H1 (cell line): Measurements from ENCODE around the gene LRBA. TPM values are rescaled to one million over a fixed set of nuclear protein-coding genes. Genes with fewer than 3 reads are reported as not detected.

Experiments
- CTCF ChIA-PET: fragments of 300-600 bp; sonication (Branson Sonifier 250); formaldehyde crosslinking; loops from one replicate; lab custom pipeline; 2021; ENCODE audit not compliant: partially characterized antibody; lab: Charles Lee
- POLR2A ChIA-PET: fragments of 300-600 bp; sonication (Branson Sonifier 250); formaldehyde crosslinking; loops from one replicate; lab custom pipeline; 2021; ENCODE audit warnings: inconsistent platforms; ENCODE audit not compliant: partially characterized antibody; lab: Charles Lee
- DNase-seq, 2 experiments: peaks; one replicate each; pipeline versions ENCODE4 v3.0.0 to v3.0.0-alpha.2; 2010 to 2022; ENCODE audit warnings: low spot score in 2 of 2, low read depth in 1 of 2, mixed read lengths in 1 of 2
- FAIRE-seq: peaks from 2 replicates; lab custom pipeline; 2011; peaks lifted over from hg19 to GRCh38; lab: Jason Lieb, UNC
- H2AFZ ChIP-seq: 2 replicates; pipeline ENCODE4 v1.8.1; 2012; ENCODE audit warnings: low read length, inconsistent platforms
- H2AK5ac ChIP-seq: 2 replicates; pipeline ENCODE4 v1.6.1; 2013; ENCODE audit warnings: low read depth, low read length
- H2BK120ac ChIP-seq: replicated peaks from 2 replicates; pipeline ENCODE3; 2013; ENCODE audit warnings: low read depth, low read length, inconsistent platforms
- H2BK12ac ChIP-seq: 2 replicates; pipeline ENCODE4 v1.6.1; 2013; ENCODE audit warnings: low read depth, low read length
- H2BK15ac ChIP-seq: 2 replicates; pipeline ENCODE4 v1.6.1; 2013; ENCODE audit warnings: low read length
- H2BK20ac ChIP-seq: 2 replicates; pipeline ENCODE4 v1.6.1; 2013; ENCODE audit warnings: low read length
- H2BK5ac ChIP-seq: 2 replicates; pipeline ENCODE4 v1.6.1; 2013; ENCODE audit warnings: low read depth, low read length
- H3K14ac ChIP-seq: 2 replicates; pipeline ENCODE4 v1.6.1; 2013; ENCODE audit warnings: inconsistent platforms; ENCODE audit not compliant: insufficient read length
- H3K18ac ChIP-seq: 2 replicates; pipeline ENCODE4 v1.6.1; 2013; ENCODE audit warnings: low read length; ENCODE audit errors: extremely low read depth
- H3K23ac ChIP-seq: 2 replicates; pipeline ENCODE4 v1.6.1; 2013; ENCODE audit warnings: inconsistent platforms; ENCODE audit not compliant: insufficient read length
- H3K23me2 ChIP-seq: 2 replicates; pipeline ENCODE4 v1.6.1; 2013; ENCODE audit warnings: low read depth, low read length
- H3K27ac ChIP-seq: 2 replicates; pipeline ENCODE4 v1.6.1; 2011; ENCODE audit warnings: low read depth, low read length, inconsistent platforms
- H3K27me3 ChIP-seq, 4 experiments: replicated peaks in 1 of 4; 1 replicate in 1 of 4; 2 replicates in 3 of 4; pipeline versions ENCODE4 v1.6.1 to v1.8.1; 2011 to 2013; ENCODE audit warnings: low read length in 3 of 4, mild to moderate bottlenecking in 3 of 4, inconsistent platforms in 2 of 4, mixed read lengths in 2 of 4, moderate library complexity in 1 of 4; ENCODE audit not compliant: control insufficient read depth in 3 of 4, insufficient read depth in 3 of 4; ENCODE audit errors: extremely low read depth in 1 of 4
- H3K36me3 ChIP-seq, 4 experiments: 2 replicates each; pipeline versions ENCODE4 v1.6.1 to v1.8.1; 2011 to 2013; ENCODE audit warnings: mild to moderate bottlenecking in 4 of 4, low read length in 3 of 4, moderate library complexity in 2 of 4, control low read depth in 1 of 4, inconsistent platforms in 1 of 4; ENCODE audit not compliant: insufficient read depth in 4 of 4, control insufficient read depth in 2 of 4
- H3K4ac ChIP-seq: replicated peaks from 2 replicates; pipeline ENCODE3; 2013; ENCODE audit warnings: low read length, low read depth, mixed read lengths, inconsistent platforms; ENCODE audit not compliant: insufficient read length
- H3K4me1 ChIP-seq, 4 experiments: replicated peaks in 1 of 4; 1 replicate in 1 of 4; 2 replicates in 3 of 4; pipeline versions ENCODE4 v1.6.1 to v1.8.1; 2011 to 2013; ENCODE audit warnings: low read length in 3 of 4, inconsistent platforms in 2 of 4, mixed read lengths in 1 of 4; ENCODE audit not compliant: insufficient read depth in 4 of 4, control insufficient read depth in 3 of 4
- H3K4me2 ChIP-seq, 2 experiments: 2 replicates each; pipeline versions ENCODE4 v1.6.1 to v1.8.1; 2011 to 2013; ENCODE audit warnings: low read depth in 2 of 2, low read length in 2 of 2, control low read depth in 1 of 2, inconsistent platforms in 1 of 2, mild to moderate bottlenecking in 1 of 2; ENCODE audit not compliant: insufficient read depth in 1 of 2
- H3K4me3 ChIP-seq, 4 experiments: fragments of 200-600, 300-600 bp in 1 of 4; sonication (generic), shearing (Covaris generic), sonication (Bioruptor Twin) in 1 of 4; 2 replicates each; pipeline versions ENCODE4 v1.5.1 to v1.8.1; 2011 to 2016; ENCODE audit warnings: low read length in 4 of 4, low read depth in 3 of 4, control low read depth in 2 of 4, inconsistent platforms in 2 of 4, mild to moderate bottlenecking in 2 of 4, mixed read lengths in 1 of 4, moderate library complexity in 1 of 4; ENCODE audit not compliant: insufficient read depth in 2 of 4; ENCODE audit errors: extremely low read depth in 1 of 4
- H3K56ac ChIP-seq: replicated peaks from 2 replicates; pipeline ENCODE3; 2013; ENCODE audit warnings: low read depth, mild to moderate bottlenecking, mixed read lengths, low read length, inconsistent platforms; ENCODE audit not compliant: insufficient read length
- H3K79me1 ChIP-seq: 2 replicates; pipeline ENCODE4 v1.6.1; 2013; ENCODE audit warnings: low read depth, low read length, control low read depth
- H3K79me2 ChIP-seq, 2 experiments: 2 replicates each; pipeline versions ENCODE4 v1.6.1 to v1.8.1; 2012 to 2013; ENCODE audit warnings: low read length in 2 of 2, mild to moderate bottlenecking in 2 of 2, inconsistent platforms in 1 of 2; ENCODE audit not compliant: insufficient read depth in 2 of 2, control insufficient read depth in 1 of 2
- H3K9ac ChIP-seq, 4 experiments: replicated peaks in 1 of 4; 1 replicate in 1 of 4; 2 replicates in 3 of 4; pipeline versions ENCODE4 v1.6.1 to v1.8.1; 2011 to 2013; ENCODE audit warnings: low read depth in 3 of 4, low read length in 3 of 4, control low read depth in 2 of 4, mild to moderate bottlenecking in 2 of 4, moderate library complexity in 2 of 4, inconsistent platforms in 1 of 4; ENCODE audit errors: extremely low read depth in 1 of 4
- H3K9me3 ChIP-seq, 2 experiments: 2 replicates each; pipeline versions ENCODE4 v1.6.1 to v1.8.1; 2012 to 2013; ENCODE audit warnings: mild to moderate bottlenecking in 2 of 2, moderate library complexity in 2 of 2, control low read depth in 1 of 2, inconsistent platforms in 1 of 2, low read depth in 1 of 2, low read length in 1 of 2, mixed read lengths in 1 of 2; ENCODE audit not compliant: insufficient read depth in 2 of 2
- H4K20me1 ChIP-seq, 2 experiments: replicated peaks in 1 of 2; 2 replicates each; pipeline versions ENCODE3 to v1.8.1; 2011 to 2013; ENCODE audit warnings: inconsistent platforms in 2 of 2, low read length in 2 of 2, mild to moderate bottlenecking in 1 of 2; ENCODE audit not compliant: insufficient read depth in 2 of 2, control insufficient read depth in 1 of 2
- H4K5ac ChIP-seq: 2 replicates; pipeline ENCODE4 v1.6.1; 2013; ENCODE audit warnings: low read length, low read depth, mixed read lengths, inconsistent platforms; ENCODE audit not compliant: insufficient read length
- H4K8ac ChIP-seq: 2 replicates; pipeline ENCODE4 v1.8.0; 2013; ENCODE audit warnings: mild to moderate bottlenecking, moderate library complexity, low read length, inconsistent platforms; ENCODE audit not compliant: insufficient read depth; ENCODE audit errors: extremely low read depth
- H4K91ac ChIP-seq: replicated peaks from 2 replicates; pipeline ENCODE3; 2013; ENCODE audit warnings: low read length, mixed read lengths, inconsistent platforms; ENCODE audit not compliant: insufficient read length
- BACH1 ChIP-seq: IDR thresholded peaks from 2 replicates; pipeline ENCODE4 v1.6.1; 2012; ENCODE audit warnings: low read length, improper control_type of control experiment
- BRCA1 ChIP-seq: IDR thresholded peaks from 2 replicates; pipeline ENCODE4 v1.6.1; 2012; ENCODE audit warnings: low read depth, low read length, improper control_type of control experiment
- CBX5 ChIP-seq: fragments of 300-800, 300-1000 bp; sonication (generic); IDR thresholded peaks from 2 replicates; pipeline ENCODE4 v1.7.1; 2016; ENCODE audit warnings: antibody characterized with exemption, low read length, low read depth
- CHD1 ChIP-seq: IDR thresholded peaks from 2 replicates; pipeline ENCODE4 v1.6.1; 2012; ENCODE audit warnings: low read depth, low read length, improper control_type of control experiment
- CTBP2 ChIP-seq: IDR thresholded peaks from 2 replicates; pipeline ENCODE4 v1.7.0; 2011; ENCODE audit warnings: borderline replicate concordance, mild to moderate bottlenecking, moderate library complexity, mixed read lengths, low read length; ENCODE audit not compliant: insufficient read depth, insufficient read length
- GABPA ChIP-seq: IDR thresholded peaks from 2 replicates; pipeline ENCODE4 v1.6.1; 2011; ENCODE audit warnings: mild to moderate bottlenecking, low read length, moderate library complexity, borderline replicate concordance; ENCODE audit not compliant: insufficient read depth
- JUN ChIP-seq: IDR thresholded peaks from 2 replicates; pipeline ENCODE4 v1.6.1; 2011; ENCODE audit warnings: low read depth, mild to moderate bottlenecking, improper control_type of control experiment, low read length
- POLR2AphosphoS5 ChIP-seq: IDR thresholded peaks from 2 replicates; pipeline ENCODE4 v1.6.1; 2011; ENCODE audit warnings: low read depth, low read length
- RAD21 ChIP-seq, 2 experiments: IDR thresholded peaks in 1 of 2; conservative IDR thresholded peaks in 1 of 2; 2 replicates each; pipeline ENCODE4 v1.6.1; 2011; ENCODE audit warnings: low read depth in 2 of 2, low read length in 2 of 2, improper control_type of control experiment in 1 of 2, inconsistent platforms in 1 of 2, mild to moderate bottlenecking in 1 of 2, moderate library complexity in 1 of 2
- SP4 ChIP-seq: IDR thresholded peaks from 2 replicates; pipeline ENCODE4 v1.6.1; 2012; ENCODE audit warnings: low read length, inconsistent platforms
- SRF ChIP-seq: IDR thresholded peaks from 2 replicates; pipeline ENCODE4 v1.6.1; 2011; ENCODE audit warnings: mild to moderate bottlenecking, low read depth, low read length, moderate library complexity
- ZNF274 ChIP-seq: IDR thresholded peaks from 2 replicates; pipeline ENCODE4 v1.7.0; 2012; ENCODE audit warnings: low read length, borderline replicate concordance; ENCODE audit errors: extremely low read depth
- WGBS, 2 experiments: shearing (Covaris generic) in 1 of 2; methylation state at CpG; one replicate each; pipeline versions ENCODE4 v1.1.6 to v1.1.7; 2013 to 2015; ENCODE audit warnings: low lambda C conversion rate in 2 of 2, mixed read lengths in 2 of 2, inconsistent platforms in 1 of 2, low coverage in 1 of 2, missing lambda C conversion rate in 1 of 2; ENCODE audit not compliant: insufficient replicate concordance in 2 of 2, insufficient coverage in 1 of 2, insufficient read length in 1 of 2; ENCODE audit errors: extremely low coverage in 1 of 2, missing lambda C conversion rate in 1 of 2; 5-methylcytosine and 5-hydroxymethylcytosine counted together
- polyA plus RNA-seq, 7 experiments: library from polyadenylated mRNA; depleted of rRNA in 3 of 7; stranded (reverse) in 5 of 7; unstranded in 2 of 7; fragments of >200 nt in 5 of 7; fragments of 200-250 nt in 2 of 7; gene quantifications; 1 replicate in 5 of 7; 2 replicates in 1 of 7; 4 replicates in 1 of 7; pipeline versions ENCODE4 v1.2.1 to v1.2.3, GENCODE V29; 2011 to 2013; ENCODE audit warnings: missing spikeins in 2 of 7, mixed read lengths in 2 of 7
- total RNA-seq: library from RNA; stranded (reverse); fragmentation: NEBNext Ultra II Directional; extraction: Animal tissue kit (Norgen Biotek cat#: 25700); gene quantifications from 2 replicates; pipeline ENCODE4 v1.2.1, GENCODE V29; 2021

Gene LRBA
- total and polyA plus RNA-seq, 2 of the 8 experiments (the other 6 are each of a cell fraction or from before 2014, with no cell fraction given) = 54.6 to 83.2 TPM

DNA sequence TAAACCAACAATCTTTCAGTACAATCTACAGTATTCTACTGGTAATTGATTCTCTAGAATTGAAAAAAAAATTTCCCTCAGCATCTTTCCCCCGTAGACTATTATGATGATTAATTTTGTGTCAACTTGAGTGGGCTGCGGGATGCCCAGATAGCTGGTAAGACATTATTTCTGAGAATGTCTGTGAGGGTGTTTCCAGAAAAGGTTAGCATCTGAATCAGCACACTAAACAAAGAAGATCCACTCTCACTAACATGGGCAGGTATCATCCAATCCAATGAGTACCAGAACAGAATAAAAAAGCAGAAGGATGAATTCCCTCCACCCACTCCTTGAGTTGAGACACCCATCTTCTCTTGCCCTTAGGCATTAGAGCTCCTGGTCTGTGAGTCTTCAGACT lies 619.2 kb downstream of the LRBA start:
- Histone ChIP-seq H3K27ac (no peak overlapping the region), H3K14ac (no peak overlapping the region), H2AFZ (no peak overlapping the region), H3K4me3 (no peak overlapping the region), H4K20me1 (no peaks in the 10 kb centered on the region), H3K79me1 (no peaks in the 10 kb centered on the region), H3K23ac (no peak overlapping the region), H2BK5ac (no peak overlapping the region), H3K9ac (no peak overlapping the region), H2BK120ac (no peak overlapping the region), H3K4ac (no peak overlapping the region), H3K4me2 (no peak overlapping the region), H2BK12ac (no peak overlapping the region), H3K18ac (no peak overlapping the region), H3K27me3 (no peaks in the 10 kb centered on the region), H2AK5ac (no peak overlapping the region), H4K8ac (no peak overlapping the region), H4K91ac (no peak overlapping the region), H2BK20ac (no peak overlapping the region), H3K9me3 (no peaks in the 10 kb centered on the region), H3K56ac (no peak overlapping the region), H3K36me3 (no peaks in the 10 kb centered on the region), H4K5ac (no peak overlapping the region), H3K23me2 (no peaks in the 10 kb centered on the region), H3K4me1 (no peaks in the 10 kb centered on the region), H2BK15ac (no peak overlapping the region), H3K79me2 (no peaks in the 10 kb centered on the region)
- ChIA-PET CTCF (interaction anchor here (0.8 to 1.2 kb wide), 2 partner anchors 43 to 399 kb away, joined by 3 read pairs; no protein-coding TSS in a partner anchor), POLR2A (no interaction called here)
- no peak for FAIRE-seq
- DNase-seq = no peak
- 52% methylated on average over 2 of the region's 2 CpGs; no CpG with 5 or more reads in 1 of the 2 experiments for WGBS, 2 experiments
- TF ChIP-seq ZNF274 = no peak
- TF ChIP-seq BACH1 = no peak
- TF ChIP-seq SP4 = no peak
- no peak for TF ChIP-seq CBX5
- TF ChIP-seq CHD1 = no peak
- TF ChIP-seq CTBP2 = no peak
- no peak for TF ChIP-seq RAD21 (IDR thresholded peaks at IDR 0.05 in 1 of 2, conservative IDR thresholded peaks at IDR 0.05 in 1 of 2; ENCODE audit: low read depth in 2 of 2, low read length in 2 of 2)
- TF ChIP-seq SRF = no peak
- TF ChIP-seq POLR2AphosphoS5 = no peak
- TF ChIP-seq JUN = no peak
- TF ChIP-seq BRCA1 = no peak
- TF ChIP-seq GABPA = no peak
